WTC11 (cell line): Measurements from ENCODE around the gene EPHB3.

ENCODE experiments used
- ATF1 ChIP-seq: sonication (generic); formaldehyde crosslinking; IDR thresholded peaks from 2 replicates; pipeline ENCODE4 v1.8.1; 2023; ENCODE audit warnings: mild to moderate bottlenecking, moderate library complexity, missing genetic modification reagents
- ESRRA ChIP-seq: sonication (generic); formaldehyde crosslinking; IDR thresholded peaks from 2 replicates; pipeline ENCODE4 v1.8.1; 2022; ENCODE audit warnings: mild to moderate bottlenecking, missing genetic modification reagents, borderline replicate concordance
- FOXP1 ChIP-seq: sonication (generic); formaldehyde crosslinking; IDR thresholded peaks from 2 replicates; pipeline ENCODE4 v1.8.0; 2022; ENCODE audit warnings: missing genetic modification reagents, mild to moderate bottlenecking, moderate library complexity, borderline replicate concordance
- RELA ChIP-seq: sonication (generic); formaldehyde crosslinking; IDR thresholded peaks from 2 replicates; pipeline ENCODE4 v1.8.1; 2022; ENCODE audit warnings: missing genetic modification reagents, mild to moderate bottlenecking, borderline replicate concordance
- SMAD3 ChIP-seq: sonication (generic); formaldehyde crosslinking; IDR thresholded peaks from 2 replicates; pipeline ENCODE4 v1.8.0; 2022; ENCODE audit warnings: missing genetic modification reagents, mild to moderate bottlenecking, borderline replicate concordance
- SP1 ChIP-seq: sonication (generic); formaldehyde crosslinking; conservative IDR thresholded peaks from 2 replicates; pipeline ENCODE4 v1.8.1; 2022; ENCODE audit warnings: missing genetic modification reagents
- TEAD4 ChIP-seq: sonication (generic); formaldehyde crosslinking; IDR thresholded peaks from 2 replicates; pipeline ENCODE4 v1.8.0; 2022; ENCODE audit warnings: mild to moderate bottlenecking, missing genetic modification reagents
- TF ChIP-seq, protein P1 (sequence below): fragments of 200-600 bp; IDR thresholded peaks from 2 replicates; pipeline ENCODE4 v1.8.0; 2022; ENCODE audit warnings: antibody characterized with exemption
- TF ChIP-seq, protein P2 (sequence below): sonication (generic); formaldehyde crosslinking; IDR thresholded peaks from 2 replicates; pipeline ENCODE4 v1.8.1; 2023; ENCODE audit warnings: mild to moderate bottlenecking, missing genetic modification reagents, moderate library complexity
- TF ChIP-seq, protein P3 (sequence below): sonication (generic); formaldehyde crosslinking; IDR thresholded peaks from 2 replicates; pipeline ENCODE4 v1.8.1; 2023; ENCODE audit warnings: mild to moderate bottlenecking, missing genetic modification reagents
- TF ChIP-seq, protein P4 (sequence below): fragments of 250-450 bp; sonication (Bioruptor Pico); IDR thresholded peaks from 2 replicates; pipeline ENCODE4 v1.8.0; 2021; ENCODE audit warnings: mild to moderate bottlenecking

DNA sequence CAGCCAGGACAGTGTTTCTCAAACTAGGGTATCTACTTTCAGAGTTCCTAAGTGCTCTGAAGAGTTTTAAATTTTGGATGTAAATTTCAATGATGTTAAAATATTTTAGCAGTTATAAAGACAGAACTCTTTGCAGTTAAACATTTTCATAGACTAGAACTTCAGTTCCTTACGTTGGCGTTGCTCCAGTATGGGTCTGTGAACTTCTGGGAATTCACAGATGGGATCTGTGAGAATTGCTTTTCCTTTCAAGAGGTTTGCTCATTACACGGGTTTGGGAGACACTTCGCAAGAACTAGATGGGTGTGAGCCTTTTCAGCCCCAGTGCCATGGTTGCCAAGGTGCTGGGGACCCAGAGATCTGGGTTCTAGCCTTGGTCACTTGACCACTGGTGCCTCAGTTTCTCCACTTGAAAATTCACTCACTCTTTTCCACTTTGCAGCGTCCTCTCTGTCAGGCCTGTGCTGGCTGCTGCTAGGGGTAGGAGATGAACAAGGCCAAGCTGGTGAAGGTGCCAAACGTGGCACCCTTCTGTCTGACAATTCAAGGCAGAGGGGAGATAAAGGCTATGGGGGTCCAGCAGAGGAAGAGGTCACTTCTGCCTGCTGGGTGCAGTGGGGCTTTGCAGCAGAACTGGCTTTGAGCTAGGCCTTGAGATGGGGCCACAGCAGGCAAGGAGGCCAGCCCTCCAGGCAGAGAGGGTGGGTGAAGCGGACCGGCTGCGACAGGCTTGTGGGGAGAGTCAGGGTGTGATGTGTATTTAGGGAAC, 48.1 kb downstream of the EPHB3 start:
- no peak for TF ChIP-seq ESRRA (CRISPR knock-in tag)
- TF ChIP-seq ATF1 (CRISPR knock-in tag) = no peak
- no peak for TF ChIP-seq FOXP1
- TF ChIP-seq, protein P1, sequence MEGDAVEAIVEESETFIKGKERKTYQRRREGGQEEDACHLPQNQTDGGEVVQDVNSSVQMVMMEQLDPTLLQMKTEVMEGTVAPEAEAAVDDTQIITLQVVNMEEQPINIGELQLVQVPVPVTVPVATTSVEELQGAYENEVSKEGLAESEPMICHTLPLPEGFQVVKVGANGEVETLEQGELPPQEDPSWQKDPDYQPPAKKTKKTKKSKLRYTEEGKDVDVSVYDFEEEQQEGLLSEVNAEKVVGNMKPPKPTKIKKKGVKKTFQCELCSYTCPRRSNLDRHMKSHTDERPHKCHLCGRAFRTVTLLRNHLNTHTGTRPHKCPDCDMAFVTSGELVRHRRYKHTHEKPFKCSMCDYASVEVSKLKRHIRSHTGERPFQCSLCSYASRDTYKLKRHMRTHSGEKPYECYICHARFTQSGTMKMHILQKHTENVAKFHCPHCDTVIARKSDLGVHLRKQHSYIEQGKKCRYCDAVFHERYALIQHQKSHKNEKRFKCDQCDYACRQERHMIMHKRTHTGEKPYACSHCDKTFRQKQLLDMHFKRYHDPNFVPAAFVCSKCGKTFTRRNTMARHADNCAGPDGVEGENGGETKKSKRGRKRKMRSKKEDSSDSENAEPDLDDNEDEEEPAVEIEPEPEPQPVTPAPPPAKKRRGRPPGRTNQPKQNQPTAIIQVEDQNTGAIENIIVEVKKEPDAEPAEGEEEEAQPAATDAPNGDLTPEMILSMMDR = no peak
- no peak for TF ChIP-seq RELA (CRISPR knock-in tag)
- no peak for TF ChIP-seq TEAD4
- TF ChIP-seq SP1 (CRISPR knock-in tag) = no peak
- no peak for TF ChIP-seq SMAD3
- TF ChIP-seq, protein P2, sequence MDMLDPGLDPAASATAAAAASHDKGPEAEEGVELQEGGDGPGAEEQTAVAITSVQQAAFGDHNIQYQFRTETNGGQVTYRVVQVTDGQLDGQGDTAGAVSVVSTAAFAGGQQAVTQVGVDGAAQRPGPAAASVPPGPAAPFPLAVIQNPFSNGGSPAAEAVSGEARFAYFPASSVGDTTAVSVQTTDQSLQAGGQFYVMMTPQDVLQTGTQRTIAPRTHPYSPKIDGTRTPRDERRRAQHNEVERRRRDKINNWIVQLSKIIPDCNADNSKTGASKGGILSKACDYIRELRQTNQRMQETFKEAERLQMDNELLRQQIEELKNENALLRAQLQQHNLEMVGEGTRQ (CRISPR knock-in tag) = no peak
- TF ChIP-seq, protein P3, sequence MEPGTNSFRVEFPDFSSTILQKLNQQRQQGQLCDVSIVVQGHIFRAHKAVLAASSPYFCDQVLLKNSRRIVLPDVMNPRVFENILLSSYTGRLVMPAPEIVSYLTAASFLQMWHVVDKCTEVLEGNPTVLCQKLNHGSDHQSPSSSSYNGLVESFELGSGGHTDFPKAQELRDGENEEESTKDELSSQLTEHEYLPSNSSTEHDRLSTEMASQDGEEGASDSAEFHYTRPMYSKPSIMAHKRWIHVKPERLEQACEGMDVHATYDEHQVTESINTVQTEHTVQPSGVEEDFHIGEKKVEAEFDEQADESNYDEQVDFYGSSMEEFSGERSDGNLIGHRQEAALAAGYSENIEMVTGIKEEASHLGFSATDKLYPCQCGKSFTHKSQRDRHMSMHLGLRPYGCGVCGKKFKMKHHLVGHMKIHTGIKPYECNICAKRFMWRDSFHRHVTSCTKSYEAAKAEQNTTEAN (CRISPR knock-in tag) = no peak
- TF ChIP-seq, protein P4, sequence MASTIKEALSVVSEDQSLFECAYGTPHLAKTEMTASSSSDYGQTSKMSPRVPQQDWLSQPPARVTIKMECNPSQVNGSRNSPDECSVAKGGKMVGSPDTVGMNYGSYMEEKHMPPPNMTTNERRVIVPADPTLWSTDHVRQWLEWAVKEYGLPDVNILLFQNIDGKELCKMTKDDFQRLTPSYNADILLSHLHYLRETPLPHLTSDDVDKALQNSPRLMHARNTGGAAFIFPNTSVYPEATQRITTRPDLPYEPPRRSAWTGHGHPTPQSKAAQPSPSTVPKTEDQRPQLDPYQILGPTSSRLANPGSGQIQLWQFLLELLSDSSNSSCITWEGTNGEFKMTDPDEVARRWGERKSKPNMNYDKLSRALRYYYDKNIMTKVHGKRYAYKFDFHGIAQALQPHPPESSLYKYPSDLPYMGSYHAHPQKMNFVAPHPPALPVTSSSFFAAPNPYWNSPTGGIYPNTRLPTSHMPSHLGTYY = no peak
